HepG2 (cell line): ENCODE results near the gene CENPB. TPM values are rescaled to one million over a fixed set of nuclear protein-coding genes. Genes with fewer than 3 reads are reported as not detected.

ENCODE experiments used
- ATAC-seq: fragments of 200-7000 bp; cut with Tn5 transposase; 3 replicates; pipeline ENCODE4 v1.9.1; 2020; ENCODE audit warnings: mild to moderate bottlenecking, moderate library complexity
- BruUV-seq: library from RNA; stranded (reverse); fragments of 400-500 nt; replicated peaks from 2 replicates; lab custom pipeline; 2021; lab: Mats Ljungman, UMichigan
- CTCF ChIA-PET: fragments of 300-600 bp; formaldehyde crosslinking; extraction: SDS; loops from one replicate; lab custom pipeline; 2021; ENCODE audit warnings: low total read pairs, inconsistent platforms, low intra/inter-chr PET ratio; lab: Yijun Ruan, JAX
- POLR2A ChIA-PET: fragments of 350-600 bp; sonication (Branson Sonifier 250); formaldehyde crosslinking; loops from one replicate; lab custom pipeline; 2020; ENCODE audit warnings: antibody characterized with exemption, inconsistent platforms; lab: Yijun Ruan, JAX
- DNase-seq: peaks from one replicate; pipeline ENCODE4 v3.0.0-alpha.2; 2015; ENCODE audit warnings: low spot score
- FAIRE-seq: peaks from 3 replicates; lab custom pipeline; 2011; peaks lifted over from hg19 to GRCh38; lab: Jason Lieb, UNC
- H2AFZ ChIP-seq: one replicate; pipeline ENCODE4 v1.6.1; 2011; ENCODE audit warnings: low read length, inconsistent platforms
- H3K27ac ChIP-seq: fragments of 300-600 bp; 3 replicates; pipeline ENCODE4 v1.8.0; 2011; ENCODE audit warnings: mixed run types, mild to moderate bottlenecking, mixed read lengths, low read length, inconsistent platforms; ENCODE audit not compliant: insufficient read depth; ENCODE audit errors: extremely low read length
- H3K27me3 ChIP-seq, 2 experiments: fragments of 200-600 bp in 1 of 2; 2 replicates in 1 of 2; 3 replicates in 1 of 2; pipeline versions ENCODE4 v1.6.0 to v1.8.0; 2011; ENCODE audit warnings: low read length in 2 of 2, mild to moderate bottlenecking in 2 of 2, moderate library complexity in 2 of 2, inconsistent platforms in 1 of 2; ENCODE audit not compliant: insufficient read depth in 2 of 2, control insufficient read depth in 1 of 2
- H3K36me3 ChIP-seq, 2 experiments: fragments of 200-600 bp in 1 of 2; replicated peaks in 1 of 2; 2 replicates in 1 of 2; 3 replicates in 1 of 2; pipeline versions ENCODE4 v1.5.1 to v1.8.0; 2011; ENCODE audit warnings: low read length in 2 of 2, inconsistent platforms in 1 of 2; ENCODE audit not compliant: insufficient read depth in 2 of 2, control insufficient read depth in 1 of 2
- H3K4me1 ChIP-seq: 2 replicates; pipeline ENCODE4 v1.5.1; 2012; ENCODE audit warnings: low read length, inconsistent platforms; ENCODE audit not compliant: insufficient read depth
- H3K4me2 ChIP-seq: 2 replicates; pipeline ENCODE4 v1.6.0; 2011; ENCODE audit warnings: low read depth, low read length, inconsistent platforms
- H3K4me3 ChIP-seq, 3 experiments: fragments of 200-600 bp in 1 of 3; sonication (generic), shearing (Covaris generic) in 1 of 3; replicated peaks in 1 of 3; 2 replicates each; pipeline ENCODE4 v1.5.1; 2011 to 2016; ENCODE audit warnings: low read length in 3 of 3, inconsistent platforms in 2 of 3, low read depth in 2 of 3, mild to moderate bottlenecking in 2 of 3, control low read depth in 1 of 3, mixed read lengths in 1 of 3; ENCODE audit not compliant: insufficient read depth in 1 of 3
- H3K79me2 ChIP-seq: one replicate; pipeline ENCODE4 v1.6.1; 2011; ENCODE audit warnings: low read length, inconsistent platforms; ENCODE audit not compliant: insufficient read depth
- H3K9ac ChIP-seq: 2 replicates; pipeline ENCODE4 v1.6.0; 2011; ENCODE audit warnings: mild to moderate bottlenecking, low read depth, low read length, inconsistent platforms; ENCODE audit not compliant: insufficient read depth
- H3K9me3 ChIP-seq: 2 replicates; pipeline ENCODE4 v1.5.1; 2012; ENCODE audit warnings: mild to moderate bottlenecking, low read length
- H4K20me1 ChIP-seq: 2 replicates; pipeline ENCODE4 v1.6.0; 2011; ENCODE audit warnings: inconsistent platforms, mild to moderate bottlenecking, low read length, moderate library complexity; ENCODE audit not compliant: insufficient read depth
- CC2D1A ChIP-seq: sonication (generic); formaldehyde crosslinking; IDR thresholded peaks from 2 replicates; pipeline ENCODE4 v1.8.1; 2023; ENCODE audit warnings: mild to moderate bottlenecking, missing genetic modification reagents
- DZIP1 ChIP-seq: sonication (generic); formaldehyde crosslinking; IDR thresholded peaks from 2 replicates; pipeline ENCODE4 v1.5.0; 2020; ENCODE audit warnings: mild to moderate bottlenecking, missing genetic modification reagents
- THYN1 ChIP-seq: sonication (generic); formaldehyde crosslinking; IDR thresholded peaks from 2 replicates; pipeline ENCODE4 v1.8.1; 2023; ENCODE audit warnings: low read depth, mild to moderate bottlenecking, moderate library complexity, missing genetic modification reagents, borderline replicate concordance
- ZNF7 ChIP-seq: IDR thresholded peaks from 2 replicates; pipeline ENCODE4 v1.6.1; 2016; ENCODE audit warnings: missing biosample characterization, missing genetic modification reagents
- ZNF703 ChIP-seq: sonication (generic); formaldehyde crosslinking; IDR thresholded peaks from 2 replicates; pipeline ENCODE4 v1.5.1; 2020; ENCODE audit warnings: missing genetic modification reagents, mild to moderate bottlenecking, moderate library complexity, borderline replicate concordance
- ZNF766 ChIP-seq: sonication (generic); formaldehyde crosslinking; IDR thresholded peaks from 2 replicates; pipeline ENCODE4 v1.5.0; 2020; ENCODE audit warnings: missing genetic modification reagents, borderline replicate concordance
- ZNF792 ChIP-seq: IDR thresholded peaks from 2 replicates; pipeline ENCODE4 v1.6.1; 2016
- WGBS: methylation state at CpG from one replicate; pipeline ENCODE4 v1.1.6; 2017; ENCODE audit warnings: low lambda C conversion rate; 5-methylcytosine and 5-hydroxymethylcytosine counted together
- in situ Hi-C: cut with HindIII; loops from 2 replicates; pipeline ENCODE4 v1.10.0; 2017; ENCODE audit warnings: low pct_unique_long_range_greater_than_20kb; ENCODE audit not compliant: extremely low pct_ligation_motif_present
- intact Hi-C: fragments of 100-400 bp; cut with micrococcal nuclease; formaldehyde crosslinking; loops from one replicate; pipeline ENCODE4 v1.10.0; 2022; ENCODE audit not compliant: unreplicated experiment
- polyA plus RNA-seq, 8 experiments: library from polyadenylated mRNA; depleted of rRNA in 3 of 8; stranded (reverse) in 7 of 8; unstranded in 1 of 8; fragments of >200 nt; fragmentation: Illumina TruSeq in 4 of 8; extraction: Trizol in 4 of 8; gene quantifications; 2 replicates each; pipeline versions ENCODE4 v1.2.1 to v1.2.3, GENCODE V29; 2011 to 2016; ENCODE audit warnings: low read depth in 4 of 8, missing spikeins in 1 of 8, mixed read lengths in 1 of 8; ENCODE audit not compliant: insufficient read depth in 1 of 8
- total RNA-seq, 5 experiments: library from RNA; depleted of rRNA; stranded (reverse); fragments of >200 nt; fragmentation: Illumina TruSeq; extraction: Trizol; gene quantifications; 2 replicates each; pipeline ENCODE4 v1.2.3, GENCODE V29; 2016; ENCODE audit warnings: low read depth in 1 of 5
- TF ChIP-seq, protein P1 (sequence below): sonication (generic); formaldehyde crosslinking; IDR thresholded peaks from 2 replicates; pipeline ENCODE4 v1.4.0; 2020; ENCODE audit warnings: missing genetic modification reagents

The CENPB gene
- total and polyA plus RNA-seq, 2 of the 13 experiments (the other 11 are each of a cell fraction or from before 2014, with no cell fraction given) = 10.4 to 54.5 TPM

DNA sequence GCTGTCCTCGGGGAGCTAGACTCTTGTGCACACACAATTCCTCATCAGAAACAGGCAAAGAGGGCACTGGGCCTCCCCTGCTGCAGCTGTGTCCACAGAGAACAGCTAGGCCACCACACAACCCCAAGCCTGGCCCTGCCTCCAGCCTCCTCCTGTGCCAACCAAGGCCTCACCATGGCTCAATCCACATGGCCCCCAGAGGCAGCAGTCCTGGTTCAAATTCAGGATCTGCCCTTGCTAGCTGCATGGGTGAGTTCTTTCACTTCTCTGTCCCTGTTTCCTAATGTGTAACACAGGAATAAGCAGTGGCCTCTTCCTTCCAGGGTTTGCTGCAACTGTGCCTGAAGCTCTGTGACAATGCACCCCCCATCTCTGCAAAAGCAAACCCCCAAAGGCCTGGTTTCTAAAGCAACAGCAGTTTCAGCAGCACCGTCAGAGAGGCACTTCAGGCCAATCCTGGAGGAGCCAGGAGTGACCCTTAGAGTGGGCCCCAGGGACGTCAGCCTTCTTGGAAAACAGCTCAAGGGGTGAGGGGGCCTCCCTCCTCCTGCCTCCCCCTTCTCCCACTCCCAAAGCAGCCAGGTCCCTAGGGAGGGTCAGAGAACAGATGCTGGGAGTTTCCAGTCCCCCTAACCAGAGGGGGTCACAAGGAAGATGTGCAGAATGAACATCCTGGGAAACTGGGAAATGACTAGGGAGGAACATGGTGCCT lies 21.2 kb downstream of the CENPB start (continued):
- TF ChIP-seq DZIP1 (CRISPR knock-in tag) (peak; percentile 46; the same call in 1 of the 2 replicates), ZNF792 (CRISPR knock-in tag) (no peak), CC2D1A (CRISPR knock-in tag) (no peak), THYN1 (no peak), ZNF766 (CRISPR knock-in tag) (no peak), ZNF7 (CRISPR knock-in tag) (peak; percentile 61; the same call in 1 of the 2 replicates)

DNA sequence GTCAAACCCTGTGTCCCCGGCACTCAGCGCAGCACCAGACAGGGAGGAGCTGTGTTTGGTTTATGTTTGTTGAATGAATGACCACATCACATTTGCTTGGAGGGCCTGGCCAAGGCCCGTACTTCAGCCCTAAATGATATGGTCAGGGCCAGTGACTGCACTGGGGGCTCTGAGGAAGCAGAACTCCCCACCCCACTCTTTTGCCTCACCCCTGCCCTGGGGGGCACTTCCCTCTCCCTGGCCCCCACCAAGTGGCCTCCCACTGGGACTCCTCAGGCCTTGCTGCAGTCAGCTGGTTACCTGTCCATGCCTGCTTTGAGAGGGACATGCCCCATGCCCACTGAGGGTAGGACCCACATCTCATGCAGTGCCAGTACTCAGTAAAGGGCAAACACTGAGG lies 21.9 kb downstream of the CENPB start:
- Histone ChIP-seq H3K27me3 (no peaks in the 10 kb centered on the region), H2AFZ (no peak overlapping the region), H3K4me3 (no peak overlapping the region), H3K9me3 (no peaks in the 10 kb centered on the region), H3K27ac (no peak overlapping the region), H3K4me2 (no peak overlapping the region), H4K20me1 (no peaks in the 10 kb centered on the region), H3K79me2 (peaks cover 22% of the 10 kb centered on the region), H3K9ac (no peak overlapping the region; the same call in 1 of the 2 replicates), H3K36me3 (peaks cover 7 to 9% of the 10 kb centered on the region in 2 experiments; a peak in 3 of 5 replicates), H3K4me1 (peaks cover 55% of the 10 kb centered on the region)
- TF ChIP-seq ZNF703 (CRISPR knock-in tag) = no peak
- TF ChIP-seq, protein P1, sequence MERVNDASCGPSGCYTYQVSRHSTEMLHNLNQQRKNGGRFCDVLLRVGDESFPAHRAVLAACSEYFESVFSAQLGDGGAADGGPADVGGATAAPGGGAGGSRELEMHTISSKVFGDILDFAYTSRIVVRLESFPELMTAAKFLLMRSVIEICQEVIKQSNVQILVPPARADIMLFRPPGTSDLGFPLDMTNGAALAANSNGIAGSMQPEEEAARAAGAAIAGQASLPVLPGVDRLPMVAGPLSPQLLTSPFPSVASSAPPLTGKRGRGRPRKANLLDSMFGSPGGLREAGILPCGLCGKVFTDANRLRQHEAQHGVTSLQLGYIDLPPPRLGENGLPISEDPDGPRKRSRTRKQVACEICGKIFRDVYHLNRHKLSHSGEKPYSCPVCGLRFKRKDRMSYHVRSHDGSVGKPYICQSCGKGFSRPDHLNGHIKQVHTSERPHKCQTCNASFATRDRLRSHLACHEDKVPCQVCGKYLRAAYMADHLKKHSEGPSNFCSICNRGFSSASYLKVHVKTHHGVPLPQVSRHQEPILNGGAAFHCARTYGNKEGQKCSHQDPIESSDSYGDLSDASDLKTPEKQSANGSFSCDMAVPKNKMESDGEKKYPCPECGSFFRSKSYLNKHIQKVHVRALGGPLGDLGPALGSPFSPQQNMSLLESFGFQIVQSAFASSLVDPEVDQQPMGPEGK (CRISPR knock-in tag) = 0 out of 2 replicates have a peak, but pooled peaks have one; percentile 13
- ATAC-seq (no peak), FAIRE-seq (no peak), DNase-seq (no peak)
- in situ Hi-C loops = no loop called here
- ChIA-PET POLR2A (interaction anchor here (1.3 kb wide), 1 partner anchor 17 kb away, joined by 3 read pairs; the partner anchor contains the start of gene SPEF1), CTCF (no interaction called here)
- intact Hi-C loops = no loop called here
- WGBS = 92% methylated on average over 3 of the region's 3 CpGs
- BruUV-seq = no TSS peak
